MM.1S (cell line): ENCODE measurements around the gene RHOT2.

ENCODE experiments used
- EZH2 ChIP-seq: fragments of 300-600 bp; sonication (generic); optimal IDR thresholded peaks from 2 replicates; pipeline ENCODE3; 2017; ENCODE audit warnings: low read depth, mild to moderate bottlenecking, antibody characterized with exemption, low read length, mixed read lengths
- TF ChIP-seq, protein P1 (sequence below): fragments of 300-600 bp; sonication (generic); IDR thresholded peaks from 2 replicates; pipeline ENCODE4 v1.5.1; 2016; ENCODE audit warnings: antibody characterized with exemption, low read length, mixed read lengths

DNA sequence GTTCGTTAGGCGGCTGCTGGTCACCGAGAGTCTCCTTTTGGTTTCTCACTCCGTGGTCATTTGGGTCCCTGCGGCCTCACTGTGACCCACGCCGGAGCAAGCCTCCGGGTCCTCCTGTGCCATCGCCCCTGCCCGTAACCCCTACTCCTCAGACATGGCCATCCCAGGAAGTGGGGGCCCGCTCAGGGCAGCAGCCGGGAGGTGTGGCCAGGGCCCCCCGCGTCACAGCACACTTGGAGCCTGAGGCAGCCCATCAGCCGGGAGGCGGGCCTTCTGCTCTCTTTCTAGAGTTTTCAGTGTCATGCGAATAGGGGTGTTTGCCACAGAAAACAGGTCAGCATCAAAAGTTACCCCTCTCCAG is 45.0 kb upstream of the RHOT2 start:
- TF ChIP-seq, protein P1, sequence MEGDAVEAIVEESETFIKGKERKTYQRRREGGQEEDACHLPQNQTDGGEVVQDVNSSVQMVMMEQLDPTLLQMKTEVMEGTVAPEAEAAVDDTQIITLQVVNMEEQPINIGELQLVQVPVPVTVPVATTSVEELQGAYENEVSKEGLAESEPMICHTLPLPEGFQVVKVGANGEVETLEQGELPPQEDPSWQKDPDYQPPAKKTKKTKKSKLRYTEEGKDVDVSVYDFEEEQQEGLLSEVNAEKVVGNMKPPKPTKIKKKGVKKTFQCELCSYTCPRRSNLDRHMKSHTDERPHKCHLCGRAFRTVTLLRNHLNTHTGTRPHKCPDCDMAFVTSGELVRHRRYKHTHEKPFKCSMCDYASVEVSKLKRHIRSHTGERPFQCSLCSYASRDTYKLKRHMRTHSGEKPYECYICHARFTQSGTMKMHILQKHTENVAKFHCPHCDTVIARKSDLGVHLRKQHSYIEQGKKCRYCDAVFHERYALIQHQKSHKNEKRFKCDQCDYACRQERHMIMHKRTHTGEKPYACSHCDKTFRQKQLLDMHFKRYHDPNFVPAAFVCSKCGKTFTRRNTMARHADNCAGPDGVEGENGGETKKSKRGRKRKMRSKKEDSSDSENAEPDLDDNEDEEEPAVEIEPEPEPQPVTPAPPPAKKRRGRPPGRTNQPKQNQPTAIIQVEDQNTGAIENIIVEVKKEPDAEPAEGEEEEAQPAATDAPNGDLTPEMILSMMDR = no peak
- TF ChIP-seq EZH2 = no peak
